HEK293 (cell line): ENCODE results near the gene RPS28.
"Not testable (repeated sequence)": the region's sequence is repeated elsewhere in the genome, so short reads cannot be mapped to it uniquely, and the experiment has no call there.

Experiments
- CTCF ChIA-PET: fragments of 350-600 bp; formaldehyde crosslinking; extraction: SDS; loops from one replicate; lab custom pipeline; 2021; ENCODE audit warnings: antibody characterized with exemption; lab: Yijun Ruan, JAX
- POLR2A ChIA-PET: fragments of 300-600 bp; formaldehyde crosslinking; extraction: SDS; loops from one replicate; lab custom pipeline; 2020; ENCODE audit warnings: antibody characterized with exemption, inconsistent platforms; lab: Yijun Ruan, JAX
- H3K27ac ChIP-seq: fragments of 200-500 bp; sonication (Bioruptor generic); 2 replicates; pipeline ENCODE4 v1.5.1; 2014; ENCODE audit warnings: low read depth, low read length, control low read depth, inconsistent platforms; ENCODE audit errors: extremely low read depth
- H3K36me3 ChIP-seq, 2 experiments: fragments of 200-500 bp in 1 of 2; sonication (Bioruptor generic) in 1 of 2; 1 replicate in 1 of 2; 2 replicates in 1 of 2; pipeline ENCODE4 v1.5.1; 2014 to 2017; ENCODE audit warnings: inconsistent platforms in 2 of 2, low read length in 2 of 2; ENCODE audit not compliant: control insufficient read depth in 2 of 2, insufficient read depth in 1 of 2
- H3K4me1 ChIP-seq: fragments of 200-500 bp; sonication (Bioruptor generic); 2 replicates; pipeline ENCODE4 v1.5.1; 2014; ENCODE audit warnings: mild to moderate bottlenecking, low read length, inconsistent platforms; ENCODE audit not compliant: control insufficient read depth, insufficient read depth
- H3K4me3 ChIP-seq: 2 replicates; pipeline ENCODE4 v1.5.1; 2011; ENCODE audit warnings: low read depth, mild to moderate bottlenecking, control low read depth, low read length, moderate library complexity
- H3K9me3 ChIP-seq: fragments of 200-500 bp; sonication (Bioruptor generic); 2 replicates; pipeline ENCODE4 v1.5.1; 2014; ENCODE audit warnings: low read depth, low read length, inconsistent platforms; ENCODE audit not compliant: control insufficient read depth, insufficient read depth
- OSR2 ChIP-seq: fragments of 450-650 bp; formaldehyde crosslinking; IDR thresholded peaks from 2 replicates; pipeline ENCODE4 v1.5.1; 2016; ENCODE audit warnings: missing biosample characterization, missing genetic modification characterization
- PRDM1 ChIP-seq: fragments of 450-650 bp; formaldehyde crosslinking; IDR thresholded peaks from 2 replicates; pipeline ENCODE4; 2016; ENCODE audit warnings: missing biosample characterization, missing genetic modification characterization
- SP7 ChIP-seq: fragments of 450-650 bp; formaldehyde crosslinking; IDR thresholded peaks from 2 replicates; pipeline ENCODE4 v1.5.1; 2016; ENCODE audit warnings: missing biosample characterization, missing genetic modification characterization
- ZBTB17 ChIP-seq: fragments of 450-650 bp; formaldehyde crosslinking; IDR thresholded peaks from 2 replicates; pipeline ENCODE4 v1.5.1; 2016; ENCODE audit warnings: missing biosample characterization, missing genetic modification characterization
- ZFHX2 ChIP-seq: fragments of 450-650 bp; formaldehyde crosslinking; conservative IDR thresholded peaks from 2 replicates; pipeline ENCODE4 v1.5.1; 2016; ENCODE audit warnings: missing biosample characterization, missing genetic modification characterization
- ZNF2 ChIP-seq: fragments of 450-650 bp; formaldehyde crosslinking; IDR thresholded peaks from 2 replicates; pipeline ENCODE4 v1.5.1; 2016; ENCODE audit warnings: missing biosample characterization, missing genetic modification characterization
- ZNF324 ChIP-seq: fragments of 450-650 bp; formaldehyde crosslinking; IDR thresholded peaks from 2 replicates; pipeline ENCODE4 v1.5.1; 2016; ENCODE audit warnings: missing biosample characterization, missing genetic modification characterization
- ZNF366 ChIP-seq: fragments of 450-650 bp; formaldehyde crosslinking; conservative IDR thresholded peaks from 2 replicates; pipeline ENCODE4 v1.5.1; 2016; ENCODE audit warnings: missing biosample characterization, missing genetic modification characterization
- ZNF37A ChIP-seq: fragments of 450-650 bp; IDR thresholded peaks from 2 replicates; pipeline ENCODE4 v1.5.1; 2018; ENCODE audit warnings: missing biosample characterization, missing genetic modification characterization
- ZNF623 ChIP-seq: fragments of 450-650 bp; formaldehyde crosslinking; IDR thresholded peaks from 2 replicates; pipeline ENCODE4 v1.5.1; 2016; ENCODE audit warnings: missing biosample characterization, missing genetic modification characterization
- ZNF629 ChIP-seq: fragments of 450-650 bp; formaldehyde crosslinking; IDR thresholded peaks from 2 replicates; pipeline ENCODE4 v1.5.1; 2017; ENCODE audit warnings: missing biosample characterization, missing genetic modification characterization
- ZNF664 ChIP-seq: fragments of 450-650 bp; formaldehyde crosslinking; IDR thresholded peaks from 2 replicates; pipeline ENCODE4 v1.5.1; 2016; ENCODE audit warnings: missing biosample characterization, missing genetic modification characterization
- ZNF677 ChIP-seq: fragments of 450-650 bp; IDR thresholded peaks from 2 replicates; pipeline ENCODE4 v1.5.0; 2018; ENCODE audit warnings: missing biosample characterization, mild to moderate bottlenecking, missing genetic modification characterization, moderate library complexity
- ZSCAN16 ChIP-seq: fragments of 450-650 bp; formaldehyde crosslinking; IDR thresholded peaks from 2 replicates; pipeline ENCODE4 v1.5.1; 2016; ENCODE audit warnings: missing biosample characterization, missing genetic modification characterization
- TF ChIP-seq, protein P1 (sequence below): fragments of 450-650 bp; formaldehyde crosslinking; IDR thresholded peaks from 2 replicates; pipeline ENCODE4 v1.5.1; 2016; ENCODE audit warnings: missing biosample characterization, missing genetic modification characterization, low read depth
- TF ChIP-seq, protein P2 (sequence below): fragments of 450-650 bp; formaldehyde crosslinking; IDR thresholded peaks from 2 replicates; pipeline ENCODE4 v1.5.1; 2016; ENCODE audit warnings: missing biosample characterization, missing genetic modification characterization
- TF ChIP-seq, protein P3 (sequence below): fragments of 450-650 bp; formaldehyde crosslinking; IDR thresholded peaks from 2 replicates; pipeline ENCODE4 v1.5.1; 2016; ENCODE audit warnings: missing biosample characterization, missing genetic modification characterization
- TF ChIP-seq, protein P4 (sequence below): fragments of 450-650 bp; formaldehyde crosslinking; IDR thresholded peaks from 2 replicates; pipeline ENCODE4 v1.5.1; 2016; ENCODE audit warnings: missing biosample characterization, missing genetic modification characterization

The RPS28 gene

DNA sequence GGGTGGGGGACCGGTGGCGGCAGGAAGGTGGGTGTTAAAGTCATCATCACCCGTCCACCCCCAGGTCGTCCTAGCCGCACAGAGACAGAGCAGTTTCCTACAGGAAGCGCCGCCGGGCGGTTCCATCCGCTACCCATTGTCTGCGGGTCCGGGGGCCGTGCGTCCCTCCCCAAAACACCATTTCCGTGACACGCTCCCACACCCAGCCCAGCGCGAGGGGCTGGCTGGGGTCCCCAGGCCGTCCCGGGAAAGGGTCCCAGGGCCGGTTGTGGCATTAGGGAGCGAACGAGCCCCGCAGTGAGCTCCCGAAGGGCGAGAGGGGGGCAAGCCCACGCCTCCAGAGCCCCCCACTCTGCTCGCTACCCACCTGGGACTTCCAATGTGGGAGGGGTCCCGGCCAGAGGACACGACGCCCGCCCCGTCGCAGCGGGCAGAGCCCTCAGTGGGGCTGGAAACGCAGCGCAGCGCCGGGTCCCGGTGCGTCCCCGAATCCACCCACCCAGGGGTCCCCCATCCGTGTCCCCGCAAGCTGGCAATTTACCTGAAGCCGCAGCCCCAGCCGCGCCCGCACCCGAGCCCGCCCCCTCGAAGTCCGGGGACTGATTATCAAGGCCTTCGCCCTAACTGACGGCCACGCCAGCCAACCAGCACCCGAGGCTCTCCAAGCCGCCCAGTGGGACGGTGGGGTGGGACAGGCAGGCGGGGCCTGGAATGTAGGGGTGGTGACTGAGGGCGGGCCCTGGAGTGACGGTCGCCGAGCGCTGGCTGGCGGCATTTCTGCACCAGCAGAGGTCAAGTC lies 21.6 kb downstream of the RPS28 start, which contains the start of gene KANK3 (continued):
- TF ChIP-seq ZSCAN16 (tag by site-specific recombination), result no peak

DNA sequence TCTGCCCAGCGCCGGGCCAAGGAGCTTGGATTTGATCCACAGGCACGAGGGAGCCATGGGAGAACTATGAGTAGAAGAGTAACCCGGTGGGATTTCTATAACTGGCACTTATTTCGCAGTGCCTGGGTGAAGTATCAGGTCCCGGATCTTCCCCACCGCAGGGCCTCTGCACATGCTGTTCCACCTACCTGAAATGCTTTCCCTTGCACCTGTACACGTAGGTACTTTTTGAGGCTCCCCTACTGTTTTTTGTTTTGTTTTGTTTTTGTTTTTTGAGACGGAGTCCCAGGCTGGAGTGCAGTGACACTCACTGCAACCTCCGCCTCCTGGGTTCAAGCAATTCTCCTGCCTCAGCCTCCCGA lies 22.2 kb downstream of the RPS28 start:
- H3K9me3 ChIP-seq, result no peaks in the 10 kb centered on the region
- CTCF ChIA-PET, result interaction anchor here (0.6 to 1.8 kb wide), 4 partner anchors 10 to 207 kb away, joined by 3 to 11 read pairs (median 4); no protein-coding TSS in a partner anchor
- H3K27ac ChIP-seq, result no peak overlapping the region
- H3K4me3 ChIP-seq, result no peak overlapping the region
- H3K4me1 ChIP-seq, result no peaks in the 10 kb centered on the region
- POLR2A ChIA-PET, result interaction anchor here (1.2 kb wide), 1 partner anchor 70 kb away, joined by 3 read pairs; the partner anchor contains the start of gene MARCHF2
- TF ChIP-seq SP7 (no peak), ZNF623 (tag by site-specific recombination) (peak; percentile 92), ZNF677 (tag by site-specific recombination) (no peak)
- no peaks in the 10 kb centered on the region for H3K36me3 ChIP-seq

DNA sequence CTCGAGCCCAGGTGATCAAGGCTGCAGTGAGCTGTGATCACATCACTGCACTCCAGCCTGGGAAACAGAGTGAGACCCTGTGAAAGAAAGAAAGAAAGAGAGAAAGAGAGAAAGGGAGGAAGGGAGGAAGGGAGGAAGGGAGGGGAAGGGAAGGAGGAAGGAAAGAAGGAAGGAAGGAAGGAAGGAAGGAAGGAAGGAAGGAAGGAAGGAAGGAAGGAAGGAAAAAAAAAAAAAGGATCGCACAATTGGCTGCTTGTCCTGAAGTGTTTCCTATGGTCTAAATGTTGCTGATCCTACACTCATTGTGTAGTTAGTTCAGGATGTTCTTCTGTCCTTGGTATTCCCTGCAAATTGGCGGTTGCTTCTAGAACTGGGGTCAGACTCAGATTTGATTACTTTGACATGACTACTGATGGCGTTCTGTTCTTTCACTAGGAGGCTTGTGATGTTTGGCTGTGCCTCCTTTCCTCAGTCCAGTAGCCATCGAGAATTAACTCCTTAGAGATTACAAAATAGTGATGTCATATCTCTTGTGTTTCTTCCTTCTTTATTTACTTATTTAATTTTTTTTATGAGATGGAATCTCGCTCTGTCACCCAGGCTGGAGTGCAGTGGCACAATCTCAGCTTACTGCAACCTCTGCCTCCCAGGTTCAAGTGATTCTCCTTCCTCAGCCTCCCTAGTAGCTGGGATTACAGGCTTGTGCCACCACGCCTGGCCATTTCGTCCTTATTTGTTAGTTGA lies 28.5 kb downstream of the RPS28 start:
- POLR2A ChIA-PET, result interaction anchor here (0.7 to 1.7 kb wide), 2 partner anchors 160 to 164 kb away, joined by 4 read pairs; partner anchors contain the start of gene ZNF414
- not testable (repeated sequence) for H3K27ac ChIP-seq
- TF ChIP-seq OSR2 (tag by site-specific recombination), result peak; percentile 41; the same call in 1 of the 2 replicates
- peak; percentile 63 for TF ChIP-seq ZBTB17 (tag by site-specific recombination)
- TF ChIP-seq ZNF664 (tag by site-specific recombination), result peak; percentile 89
- TF ChIP-seq ZNF629 (tag by site-specific recombination), result peak; percentile 50; the same call in 1 of the 2 replicates
- peak; percentile 97 for TF ChIP-seq ZNF366 (tag by site-specific recombination)
- TF ChIP-seq, protein P1, sequence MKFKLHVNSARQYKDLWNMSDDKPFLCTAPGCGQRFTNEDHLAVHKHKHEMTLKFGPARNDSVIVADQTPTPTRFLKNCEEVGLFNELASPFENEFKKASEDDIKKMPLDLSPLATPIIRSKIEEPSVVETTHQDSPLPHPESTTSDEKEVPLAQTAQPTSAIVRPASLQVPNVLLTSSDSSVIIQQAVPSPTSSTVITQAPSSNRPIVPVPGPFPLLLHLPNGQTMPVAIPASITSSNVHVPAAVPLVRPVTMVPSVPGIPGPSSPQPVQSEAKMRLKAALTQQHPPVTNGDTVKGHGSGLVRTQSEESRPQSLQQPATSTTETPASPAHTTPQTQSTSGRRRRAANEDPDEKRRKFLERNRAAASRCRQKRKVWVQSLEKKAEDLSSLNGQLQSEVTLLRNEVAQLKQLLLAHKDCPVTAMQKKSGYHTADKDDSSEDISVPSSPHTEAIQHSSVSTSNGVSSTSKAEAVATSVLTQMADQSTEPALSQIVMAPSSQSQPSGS (tag by site-specific recombination), result peak; percentile 90

DNA sequence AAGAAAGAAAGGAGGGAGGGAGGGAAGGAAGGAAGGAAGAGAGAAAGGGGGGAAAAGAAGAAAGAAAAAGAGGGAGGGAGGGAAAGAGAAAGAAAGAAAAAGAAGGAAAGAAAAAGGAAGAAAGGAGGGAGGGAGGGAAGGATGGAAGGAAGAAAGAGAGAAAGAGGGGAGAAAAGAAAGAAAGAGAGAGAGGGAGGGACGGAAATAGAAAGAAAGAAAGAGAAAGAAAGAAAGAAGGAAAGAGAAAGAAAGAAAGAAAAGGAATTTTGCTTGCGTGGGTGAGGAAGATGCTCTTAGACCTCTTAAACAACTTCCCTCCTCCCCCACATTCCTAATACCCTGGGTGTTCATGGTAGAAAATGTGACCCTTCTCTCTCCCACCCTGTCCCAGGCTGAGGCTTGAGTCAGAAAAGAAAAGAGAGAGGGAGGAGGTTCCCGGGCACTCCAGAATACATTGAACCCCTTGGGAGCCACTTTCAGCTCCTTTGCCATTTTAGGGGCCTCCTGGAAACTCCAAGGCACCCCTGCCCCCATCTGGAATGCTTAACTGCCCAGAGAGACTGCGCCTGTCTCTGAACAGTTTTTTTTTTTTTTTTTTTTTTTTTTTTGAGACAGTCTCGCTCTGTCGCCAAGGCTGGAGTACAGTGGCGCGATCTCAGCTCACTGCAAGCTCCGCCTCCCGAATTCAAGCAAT lies 31.0 kb downstream of the RPS28 start:
- CTCF ChIA-PET, result interaction anchor here (0.6 to 4.7 kb wide), 16 partner anchors 10 to 236 kb away, joined by 3 to 87 read pairs (median 5); partner anchors contain the start of gene RAB11B
- peak overlapping the region; percentile 10; the same call in 1 of the 2 replicates for H3K4me3 ChIP-seq
- no peaks in the 10 kb centered on the region for H3K36me3 ChIP-seq
- no peak overlapping the region for H3K27ac ChIP-seq
- H3K4me1 ChIP-seq, result no peaks in the 10 kb centered on the region
- H3K9me3 ChIP-seq, result no peaks in the 10 kb centered on the region
- POLR2A ChIA-PET, result interaction anchor here (0.8 to 2.6 kb wide), 5 partner anchors 10 to 319 kb away, joined by 3 to 24 read pairs (median 6); partner anchors contain the start of gene RAB11B
- peak; percentile 70 for TF ChIP-seq ZNF324 (tag by site-specific recombination)
- peak; percentile 100 for TF ChIP-seq ZNF366 (tag by site-specific recombination)
- peak; percentile 76 for TF ChIP-seq ZFHX2 (tag by site-specific recombination)
- TF ChIP-seq ZNF2 (tag by site-specific recombination), result 0 out of 2 replicates have a peak, but pooled peaks have one; percentile 41
- TF ChIP-seq PRDM1 (tag by site-specific recombination), result peak; percentile 98
- TF ChIP-seq, protein P2, sequence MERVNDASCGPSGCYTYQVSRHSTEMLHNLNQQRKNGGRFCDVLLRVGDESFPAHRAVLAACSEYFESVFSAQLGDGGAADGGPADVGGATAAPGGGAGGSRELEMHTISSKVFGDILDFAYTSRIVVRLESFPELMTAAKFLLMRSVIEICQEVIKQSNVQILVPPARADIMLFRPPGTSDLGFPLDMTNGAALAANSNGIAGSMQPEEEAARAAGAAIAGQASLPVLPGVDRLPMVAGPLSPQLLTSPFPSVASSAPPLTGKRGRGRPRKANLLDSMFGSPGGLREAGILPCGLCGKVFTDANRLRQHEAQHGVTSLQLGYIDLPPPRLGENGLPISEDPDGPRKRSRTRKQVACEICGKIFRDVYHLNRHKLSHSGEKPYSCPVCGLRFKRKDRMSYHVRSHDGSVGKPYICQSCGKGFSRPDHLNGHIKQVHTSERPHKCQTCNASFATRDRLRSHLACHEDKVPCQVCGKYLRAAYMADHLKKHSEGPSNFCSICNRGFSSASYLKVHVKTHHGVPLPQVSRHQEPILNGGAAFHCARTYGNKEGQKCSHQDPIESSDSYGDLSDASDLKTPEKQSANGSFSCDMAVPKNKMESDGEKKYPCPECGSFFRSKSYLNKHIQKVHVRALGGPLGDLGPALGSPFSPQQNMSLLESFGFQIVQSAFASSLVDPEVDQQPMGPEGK (tag by site-specific recombination), result peak; percentile 26
- TF ChIP-seq ZNF37A (tag by site-specific recombination), result no peak
- TF ChIP-seq, protein P3, sequence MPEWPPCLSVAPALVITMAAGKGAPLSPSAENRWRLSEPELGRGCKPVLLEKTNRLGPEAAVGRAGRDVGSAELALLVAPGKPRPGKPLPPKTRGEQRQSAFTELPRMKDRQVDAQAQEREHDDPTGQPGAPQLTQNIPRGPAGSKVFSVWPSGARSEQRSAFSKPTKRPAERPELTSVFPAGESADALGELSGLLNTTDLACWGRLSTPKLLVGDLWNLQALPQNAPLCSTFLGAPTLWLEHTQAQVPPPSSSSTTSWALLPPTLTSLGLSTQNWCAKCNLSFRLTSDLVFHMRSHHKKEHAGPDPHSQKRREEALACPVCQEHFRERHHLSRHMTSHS (tag by site-specific recombination), result no peak
- TF ChIP-seq, protein P4, sequence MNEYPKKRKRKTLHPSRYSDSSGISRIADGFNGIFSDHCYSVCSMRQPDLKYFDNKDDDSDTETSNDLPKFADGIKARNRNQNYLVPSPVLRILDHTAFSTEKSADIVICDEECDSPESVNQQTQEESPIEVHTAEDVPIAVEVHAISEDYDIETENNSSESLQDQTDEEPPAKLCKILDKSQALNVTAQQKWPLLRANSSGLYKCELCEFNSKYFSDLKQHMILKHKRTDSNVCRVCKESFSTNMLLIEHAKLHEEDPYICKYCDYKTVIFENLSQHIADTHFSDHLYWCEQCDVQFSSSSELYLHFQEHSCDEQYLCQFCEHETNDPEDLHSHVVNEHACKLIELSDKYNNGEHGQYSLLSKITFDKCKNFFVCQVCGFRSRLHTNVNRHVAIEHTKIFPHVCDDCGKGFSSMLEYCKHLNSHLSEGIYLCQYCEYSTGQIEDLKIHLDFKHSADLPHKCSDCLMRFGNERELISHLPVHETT, result 0 out of 2 replicates have a peak, but pooled peaks have one; percentile 30

More for the DNA sequence above, 28.5 kb downstream of the RPS28 start:
- CTCF ChIA-PET, result interaction anchor here (0.8 kb wide), 1 partner anchor 80 kb away, joined by 3 read pairs; no protein-coding TSS in a partner anchor
- H3K4me1 ChIP-seq, H3K4me3 ChIP-seq, H3K36me3 ChIP-seq, H3K9me3 ChIP-seq: not testable (repeated sequence)
